ENCODE data around the gene MAP4.

DNA sequence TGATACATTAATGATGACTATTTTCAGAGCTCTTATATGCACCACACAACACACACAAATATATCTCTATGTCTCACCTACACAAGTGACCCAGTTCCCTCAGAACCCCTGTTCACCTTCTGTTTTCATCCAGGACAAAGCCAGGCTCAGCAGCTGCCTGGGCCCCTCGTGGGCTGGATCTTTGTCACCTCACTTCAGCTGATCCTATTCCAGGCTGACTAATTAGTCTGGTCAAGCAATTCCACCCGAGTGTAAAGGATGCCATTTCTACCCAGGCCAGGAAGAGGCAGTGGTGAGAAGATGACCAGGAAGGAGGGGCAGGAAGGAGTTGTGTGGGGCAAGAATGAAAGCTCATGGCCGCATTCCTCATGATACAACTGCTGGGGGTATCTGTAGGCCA, 151.0 kb downstream of the MAP4 start:
- TF ChIP-seq CTCF (IDR thresholded peaks at IDR 0.05; ENCODE audit: extremely low read depth in 1 of 2, insufficient read depth in 1 of 2, low read depth in 1 of 2, low read length in 2 of 2) (no peak), POLR2A (IDR thresholded peaks at IDR 0.05; ENCODE audit: low read depth, low read length) (no peak), POLR2AphosphoS5 (IDR thresholded peaks at IDR 0.05; ENCODE audit: insufficient read depth, low read depth, low read length) (no peak), EZH2 (IDR thresholded peaks at IDR 0.05; ENCODE audit: borderline replicate concordance, low read depth, low read length, severe bottlenecking) (no peak)

Data from endothelial cell of umbilical vein (primary cell).